ENCODE measurements around the gene POLR3GL.

- TF ChIP-seq CTCF (conservative IDR thresholded peaks at IDR 0.05 in 1 of 2, IDR thresholded peaks at IDR 0.05 in 1 of 2; ENCODE audit: extremely low read depth in 1 of 2, insufficient read depth in 1 of 2, low read depth in 1 of 2, low read length in 2 of 2) (peak; percentile 7 to 46), EZH2 (IDR thresholded peaks at IDR 0.05; ENCODE audit: borderline replicate concordance, low read length) (no peak)
These were observed 14.6 kb downstream of the POLR3GL start for GRCh38 chr1:145978854-145979745.
